ENCODE results near the gene EXOC2.

- TF ChIP-seq CTCF (IDR thresholded peaks at IDR 0.05) (no peak), POLR2A (IDR thresholded peaks at IDR 0.05; ENCODE audit: low read depth) (no peak), POLR2AphosphoS5 (IDR thresholded peaks at IDR 0.05) (no peak), EP300 (IDR thresholded peaks at IDR 0.05) (no peak)
These were observed 238.6 kb downstream of the EXOC2 start for GRCh38 chr6:454148-454991.

Measured in esophagus muscularis mucosa (tissue), 4 donors.